HG02870 (cell line): Measurements from ENCODE around the gene SMIM15.
"Not testable (repeated sequence)": the region's sequence is repeated elsewhere in the genome, so short reads cannot be mapped to it uniquely, and the experiment has no call there.

Experiments
- ATAC-seq: cut with Tn5 transposase; IDR thresholded peaks from one replicate; pipeline ENCODE4 v1.9.1; 2021; ENCODE audit warnings: mild to moderate bottlenecking, moderate library complexity; ENCODE audit not compliant: unreplicated experiment

The SMIM15 gene, protein sequence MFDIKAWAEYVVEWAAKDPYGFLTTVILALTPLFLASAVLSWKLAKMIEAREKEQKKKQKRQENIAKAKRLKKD

DNA sequence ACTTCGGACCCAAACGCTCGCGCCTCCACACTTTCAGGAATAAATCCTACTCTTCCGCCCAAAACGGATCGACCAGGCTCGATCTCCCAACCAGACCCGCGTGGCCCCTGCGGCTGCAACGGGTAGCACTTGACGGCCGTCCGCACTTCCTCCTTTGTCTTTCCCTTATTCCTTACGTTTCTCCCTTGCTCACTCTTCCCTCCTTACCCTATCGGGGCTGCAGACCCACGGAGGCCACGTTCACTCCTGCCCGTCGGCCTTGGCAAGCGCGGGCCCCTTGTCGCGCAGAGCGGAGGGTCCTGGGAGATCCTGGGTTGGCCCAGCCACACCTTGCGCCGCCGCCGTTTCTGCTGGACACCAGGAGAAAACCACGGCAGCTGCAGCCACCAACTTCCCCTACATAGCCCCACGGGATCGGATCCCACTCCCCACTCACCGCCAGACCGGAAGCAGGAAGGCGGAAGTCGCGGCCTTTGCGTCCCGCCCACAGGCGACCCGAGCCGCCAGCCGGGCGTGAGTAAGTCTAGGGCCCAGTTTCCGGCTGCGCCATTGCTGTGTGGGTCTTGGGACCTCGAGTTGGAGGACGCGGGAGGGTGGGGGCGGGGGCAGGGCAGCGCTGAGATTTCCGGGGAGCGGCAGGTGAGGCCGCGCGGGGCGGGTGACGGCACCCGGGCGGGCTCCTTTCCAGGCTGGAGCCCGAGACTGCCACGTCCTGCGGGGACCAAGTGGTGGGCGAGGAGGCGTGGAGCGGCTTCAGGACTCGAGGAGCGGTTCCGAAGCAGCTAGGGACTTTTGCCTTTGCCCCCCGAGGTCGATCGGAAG lies at the start of gene SMIM15:
SMIM15 (minus strand) TSS at position 459 of the 822 bp plus-strand sequence. CDS start 2,297 bp downstream, outside the sequence.
- ATAC-seq = peak; percentile 97

DNA sequence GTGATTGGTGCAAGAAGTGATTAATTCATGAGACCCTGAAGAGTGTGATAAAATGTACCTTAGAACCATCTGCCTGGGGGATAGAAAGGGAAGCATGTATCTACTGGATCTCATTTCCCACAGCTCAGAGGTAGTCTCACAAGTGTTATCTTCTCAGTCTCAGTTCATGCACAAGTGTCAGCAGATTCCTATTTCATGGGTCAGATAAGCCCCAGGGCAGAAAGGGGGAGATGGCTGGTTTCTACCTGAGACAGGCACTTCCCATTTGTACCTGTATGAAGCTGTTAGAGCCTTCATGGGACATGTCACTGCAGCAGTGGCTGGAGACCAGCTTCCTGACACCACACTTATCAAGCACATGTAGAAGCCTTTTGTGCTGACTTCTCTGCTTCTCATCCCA lies 45.6 kb upstream of the SMIM15 start:
- ATAC-seq = no peak

DNA sequence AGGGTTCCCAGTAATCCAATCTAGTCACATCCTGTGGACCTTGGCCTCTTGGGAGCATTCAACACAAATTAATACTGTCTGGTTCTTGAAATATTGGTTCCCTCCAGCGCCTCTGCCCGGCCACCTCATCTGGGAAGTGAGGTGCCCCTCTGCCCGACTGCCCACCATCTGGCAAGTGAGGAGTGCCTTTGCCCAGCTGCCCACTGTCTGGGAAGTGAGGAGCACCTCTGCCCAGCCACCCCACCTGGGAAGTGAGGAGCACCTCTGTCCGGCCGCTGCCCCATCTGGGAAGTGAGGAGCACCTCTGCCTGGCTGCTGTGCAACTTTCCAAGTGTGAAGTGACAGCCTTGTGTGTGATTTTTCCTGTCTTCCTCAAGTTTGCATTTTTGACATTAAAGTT lies 42.7 kb upstream of the SMIM15 start:
- no peak for ATAC-seq

DNA sequence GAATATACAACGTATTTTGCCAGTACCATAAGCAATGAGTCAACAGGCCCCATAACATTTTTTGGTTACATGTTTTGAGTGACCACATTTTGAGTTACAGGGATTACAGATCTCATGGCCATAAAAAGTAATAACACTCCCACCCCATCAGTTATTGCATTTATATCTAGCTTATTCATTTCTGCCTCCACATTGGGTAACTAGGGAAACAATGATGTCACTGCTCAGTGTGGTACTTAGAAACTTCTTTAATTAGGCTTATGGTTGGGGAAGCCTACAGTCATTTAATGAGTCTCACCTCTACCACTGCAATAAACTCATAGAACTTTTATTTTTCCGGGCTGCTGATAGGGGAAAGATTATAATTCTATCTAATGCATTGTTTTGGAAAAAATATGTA lies 39.9 kb upstream of the SMIM15 start:
- ATAC-seq = no peak

DNA sequence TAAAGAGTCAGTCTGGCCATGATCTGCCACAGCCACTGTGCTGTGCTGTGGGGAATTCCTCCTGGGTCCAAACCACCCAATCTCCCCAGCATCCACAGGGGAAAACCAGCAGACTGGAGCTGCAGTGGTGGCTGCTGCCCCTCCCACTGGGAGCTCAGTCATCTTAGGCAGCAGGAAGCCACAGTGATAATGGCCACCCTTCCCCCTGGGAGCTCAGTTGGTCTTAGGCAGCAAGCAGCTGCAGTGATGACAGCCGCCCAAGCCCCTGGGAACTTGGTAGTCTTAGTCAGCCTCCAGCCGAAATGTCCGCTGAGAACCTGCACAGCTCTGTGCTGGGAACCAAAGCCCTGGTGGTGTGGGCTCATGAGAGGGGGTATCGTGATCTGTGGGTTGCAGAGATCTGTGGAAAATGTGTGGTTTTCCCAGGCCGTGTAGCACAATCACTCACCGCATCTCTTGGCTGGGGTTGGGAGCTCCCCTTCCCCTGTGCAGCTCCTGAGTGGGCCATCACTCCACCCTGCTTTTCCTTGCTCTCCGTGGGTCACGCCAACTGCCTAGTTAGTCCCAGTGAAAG lies 38.4 kb upstream of the SMIM15 start:
- ATAC-seq = peak; percentile 52

DNA sequence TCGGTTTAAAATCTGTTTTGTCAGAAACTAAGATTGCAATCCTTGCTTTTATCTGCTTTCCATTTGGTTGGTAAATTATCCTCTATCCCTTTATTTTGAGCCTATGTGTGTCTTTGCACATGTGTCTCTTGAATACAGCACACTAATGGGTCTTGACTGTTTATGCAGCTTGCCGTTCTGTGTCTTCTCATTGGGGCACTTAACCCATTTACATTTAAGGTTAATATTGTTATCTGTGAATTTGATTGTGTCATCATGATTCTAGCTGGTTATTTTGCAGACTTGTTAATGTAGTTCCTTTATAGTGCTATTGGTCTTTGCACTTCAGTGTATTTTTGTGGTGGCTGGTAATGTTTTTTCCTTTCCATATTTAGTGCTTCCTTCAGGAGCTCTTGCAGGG lies 36.3 kb upstream of the SMIM15 start:
- ATAC-seq = no peak

DNA sequence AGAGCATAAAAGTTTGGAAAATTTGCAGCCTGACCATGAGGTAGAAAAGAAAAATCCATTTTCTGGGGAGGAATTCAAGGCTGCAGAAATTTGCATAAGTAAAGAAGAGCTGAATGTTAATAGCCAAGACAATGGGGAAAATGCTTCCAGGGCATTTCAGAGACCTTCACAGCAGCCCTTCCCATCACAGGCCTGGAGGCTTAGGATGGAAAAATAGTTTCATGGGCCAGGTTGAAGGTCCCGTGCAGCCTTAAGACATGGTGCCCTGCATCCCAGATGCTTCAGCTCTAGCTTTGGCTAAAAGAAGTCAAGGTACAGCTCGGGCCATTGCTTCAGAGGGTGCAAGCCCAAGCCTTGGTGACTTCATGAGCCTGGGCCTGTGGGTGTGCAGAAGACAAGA lies 25.6 kb upstream of the SMIM15 start:
- not testable (repeated sequence) for ATAC-seq

DNA sequence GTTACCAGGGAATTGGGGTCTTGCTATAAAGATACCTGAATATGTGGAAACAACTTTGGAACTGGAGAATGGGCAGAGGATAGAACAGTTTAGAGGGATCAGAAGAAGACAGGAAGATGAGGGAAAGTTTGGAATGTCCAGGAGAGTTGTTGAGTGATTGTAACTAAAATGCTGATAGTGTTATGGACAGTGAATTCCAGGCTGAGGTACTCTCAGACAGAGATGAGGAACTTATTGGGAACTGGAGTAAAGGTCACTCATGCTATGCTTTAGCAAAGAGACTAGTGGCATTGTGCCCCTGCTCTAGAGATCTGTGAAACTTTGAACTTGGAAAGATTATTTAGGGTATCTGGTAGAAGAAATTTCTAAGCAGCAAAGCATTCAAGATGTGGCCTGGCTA lies 25.1 kb upstream of the SMIM15 start:
- ATAC-seq = not testable (repeated sequence)

DNA sequence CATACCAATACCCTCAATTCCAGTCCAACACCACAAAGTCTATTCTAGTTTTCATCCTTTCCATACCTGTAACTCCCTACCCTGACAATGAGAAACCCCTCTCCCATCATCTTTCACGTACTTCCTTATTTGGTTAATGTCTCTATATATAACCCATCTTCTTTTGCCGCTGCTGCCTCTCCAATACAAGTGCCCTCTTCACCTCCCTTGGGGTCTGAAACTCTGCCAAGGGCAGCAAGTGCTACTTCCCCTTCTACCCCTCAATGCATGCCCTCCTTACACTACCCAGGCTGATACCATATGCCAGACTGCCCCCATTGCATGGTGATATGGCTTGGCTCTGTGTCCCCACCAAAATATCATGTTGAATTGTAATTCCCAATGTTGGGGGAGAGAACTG lies 24.4 kb upstream of the SMIM15 start:
- ATAC-seq = no peak

DNA sequence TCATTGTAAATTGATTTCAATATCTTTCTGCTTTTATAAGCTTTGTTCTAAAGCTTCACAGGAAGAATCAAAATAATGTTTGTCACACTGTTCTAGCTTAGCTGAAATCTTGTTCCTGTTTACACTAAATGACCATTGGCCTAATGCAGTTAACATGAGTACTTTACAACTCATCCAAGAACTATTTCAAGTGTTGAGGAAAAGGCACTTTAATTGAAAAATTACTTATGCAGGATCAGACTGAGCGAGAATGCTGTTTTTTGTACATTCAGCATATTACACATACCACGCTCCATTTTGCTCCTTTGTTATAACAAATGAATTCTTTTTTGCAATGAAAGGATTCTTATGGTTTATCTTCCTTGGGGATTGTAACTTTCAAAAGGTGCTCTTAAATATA lies 22.4 kb upstream of the SMIM15 start:
- no peak for ATAC-seq

DNA sequence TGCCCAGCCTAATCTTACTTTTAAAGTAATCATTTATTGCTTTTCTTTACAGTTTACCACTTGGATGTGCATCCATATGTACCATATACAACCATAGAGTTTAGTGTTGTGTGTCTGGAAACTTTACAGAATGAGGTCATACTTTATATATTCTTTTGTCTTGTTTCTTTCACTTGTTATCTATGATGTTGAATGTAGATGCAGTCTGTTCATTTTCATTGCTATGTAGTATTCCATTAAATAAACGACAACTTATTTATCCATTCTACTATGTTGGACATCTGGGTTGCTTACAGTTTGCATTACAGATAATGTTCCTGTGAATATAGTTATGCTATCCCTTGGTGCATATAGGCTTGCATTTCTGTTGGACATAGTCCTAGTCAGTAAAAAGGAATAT lies 21.3 kb upstream of the SMIM15 start:
- ATAC-seq = no peak

DNA sequence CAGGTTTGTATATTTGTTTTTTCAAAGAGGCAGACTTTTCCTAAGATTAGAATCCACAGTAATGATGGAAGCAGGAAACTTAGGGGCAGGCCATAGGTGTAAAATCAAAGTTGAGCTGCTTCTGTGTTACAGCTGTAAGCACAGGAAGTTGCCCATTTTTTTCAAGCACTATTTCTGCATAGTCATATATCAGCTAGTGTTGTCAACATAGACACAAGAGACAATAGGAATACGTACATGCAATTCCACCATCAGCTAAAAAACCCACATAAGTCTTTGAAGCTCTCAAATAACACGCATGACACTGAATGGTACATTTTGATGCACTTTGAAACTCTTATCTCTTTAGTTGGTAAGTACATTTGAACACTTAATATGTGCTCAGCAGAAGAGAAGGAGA lies 20.2 kb upstream of the SMIM15 start:
- no peak for ATAC-seq

DNA sequence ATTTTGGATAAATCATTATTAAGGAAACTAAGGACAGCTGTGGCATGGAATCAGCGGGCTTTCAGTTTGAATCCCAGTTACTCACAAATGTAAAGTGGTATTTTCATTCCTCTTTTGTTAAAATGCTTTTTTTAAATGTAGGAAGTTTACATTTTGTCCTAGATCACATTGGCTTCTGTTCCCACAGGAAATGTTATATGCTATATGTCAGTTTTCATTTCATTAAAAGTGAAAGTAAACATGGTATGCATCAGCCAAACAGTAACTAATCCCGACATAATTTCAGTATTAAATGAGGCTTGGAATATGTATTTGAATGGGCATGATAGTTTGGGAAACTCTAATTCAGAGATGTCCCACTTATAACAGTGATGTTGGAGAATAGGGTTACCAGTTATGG lies 18.6 kb upstream of the SMIM15 start:
- ATAC-seq = no peak

DNA sequence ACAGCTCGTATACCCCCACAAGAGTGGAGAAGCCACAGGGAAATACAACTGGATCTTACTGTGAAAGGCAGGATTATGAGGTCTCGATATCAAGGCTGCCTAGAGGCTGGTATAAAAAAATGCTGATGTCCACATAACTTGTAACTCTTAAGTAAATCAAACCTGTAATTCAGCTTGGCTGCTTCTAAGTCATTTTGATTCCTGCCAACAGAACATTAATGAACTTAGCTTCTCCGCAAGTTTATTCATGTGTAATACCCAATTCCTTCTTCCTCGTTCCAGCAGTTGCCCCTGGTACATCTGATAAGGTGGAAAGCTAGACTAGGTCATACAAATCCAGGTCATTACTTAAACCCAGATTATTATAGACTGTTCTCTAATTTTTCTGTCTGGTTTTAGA lies 16.4 kb upstream of the SMIM15 start:
- ATAC-seq = no peak

DNA sequence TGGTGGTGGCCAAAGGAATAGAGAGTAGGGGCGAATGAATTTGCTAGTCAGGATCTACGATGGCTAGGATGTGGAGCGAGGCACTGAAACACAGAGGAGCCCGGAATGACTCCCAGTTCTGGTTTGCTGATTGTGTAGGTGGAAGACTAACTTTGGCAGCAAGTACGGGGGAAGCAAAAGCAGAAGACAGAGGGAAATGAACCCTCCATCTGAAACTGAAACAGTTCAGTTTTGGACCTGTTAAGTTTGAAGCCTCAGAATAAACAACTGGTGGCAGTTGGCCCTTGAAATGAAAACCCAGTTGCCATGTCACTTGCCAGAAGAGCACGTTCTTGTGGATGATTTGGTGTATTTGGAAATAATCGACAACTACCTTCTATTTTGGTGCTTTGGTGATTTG lies 15.4 kb upstream of the SMIM15 start:
- ATAC-seq = peak; percentile 87

DNA sequence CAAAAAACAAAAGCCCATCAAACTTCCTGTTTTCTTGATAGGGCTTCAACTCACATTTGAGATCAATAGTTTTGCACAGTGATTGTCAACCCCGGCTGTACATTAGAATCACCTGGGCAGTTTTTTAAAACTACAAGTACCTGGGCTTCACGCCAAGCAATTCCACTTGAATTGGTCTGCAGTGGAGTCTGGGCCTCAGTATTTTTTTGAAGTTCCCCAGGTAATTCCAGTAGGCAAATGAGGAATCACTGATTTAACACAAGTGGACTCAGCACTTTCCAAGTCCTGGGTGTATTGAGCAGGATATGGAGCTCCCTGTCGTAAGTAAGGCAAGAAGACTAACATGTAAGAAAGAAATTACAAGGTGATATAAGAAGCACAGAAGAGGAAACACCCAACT lies 14.8 kb upstream of the SMIM15 start:
- no peak for ATAC-seq

DNA sequence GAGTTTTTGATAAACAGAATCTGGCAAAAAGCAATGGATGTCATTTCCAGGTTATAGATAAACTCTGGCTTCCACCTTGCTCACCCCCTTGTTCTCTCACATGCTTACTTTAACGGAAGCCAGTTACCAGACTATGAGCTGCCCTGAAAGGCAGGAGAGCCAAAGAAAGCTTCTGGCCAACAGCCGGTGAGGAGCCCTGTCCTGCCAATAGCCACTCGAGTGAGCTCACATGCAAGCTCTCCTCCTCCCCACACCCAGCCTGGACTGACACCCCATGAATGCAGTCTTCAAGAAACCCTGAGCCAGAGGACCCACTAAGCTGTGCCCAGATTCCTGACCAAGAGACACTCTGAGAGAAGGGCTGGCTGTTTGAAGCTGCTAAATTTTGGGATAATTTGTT lies 14.4 kb upstream of the SMIM15 start:
- no peak for ATAC-seq

DNA sequence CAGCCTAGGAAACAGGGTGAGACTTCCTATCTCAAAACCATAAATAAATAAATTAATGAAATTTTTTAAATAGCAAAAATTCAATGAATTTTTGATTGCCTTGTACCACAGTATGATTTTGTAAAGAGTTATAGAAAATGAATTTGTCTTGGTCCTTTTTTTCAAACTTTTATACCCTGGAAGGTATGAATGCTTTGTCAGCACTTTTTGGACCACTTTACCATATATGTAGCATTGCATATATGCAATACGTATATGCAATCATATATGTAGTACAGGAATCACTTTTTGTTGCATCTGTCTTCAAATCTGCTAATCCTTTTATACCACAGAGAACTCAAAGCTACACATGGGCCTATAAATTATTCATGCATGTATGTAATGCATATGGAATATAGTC lies 9.2 kb upstream of the SMIM15 start:
- ATAC-seq = no peak

DNA sequence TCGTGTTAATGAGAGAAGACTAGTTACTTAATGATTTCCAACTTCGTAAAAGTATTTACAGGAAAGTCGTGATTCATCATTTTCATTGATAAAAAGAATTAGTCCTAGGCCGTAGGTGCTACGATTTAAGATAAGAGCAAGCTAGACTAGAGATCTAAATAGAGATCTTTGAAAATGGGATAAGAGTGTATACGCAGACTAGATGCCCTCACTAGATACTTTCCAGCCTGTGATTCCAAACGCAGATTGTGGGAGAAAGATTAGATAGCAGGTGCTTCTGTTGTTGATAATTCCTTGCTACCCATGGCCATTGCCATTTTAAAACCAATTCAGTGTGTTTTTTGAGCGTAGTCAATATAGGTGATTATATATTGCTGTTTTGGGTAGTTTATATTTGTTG lies 6.7 kb upstream of the SMIM15 start:
- ATAC-seq = no peak

DNA sequence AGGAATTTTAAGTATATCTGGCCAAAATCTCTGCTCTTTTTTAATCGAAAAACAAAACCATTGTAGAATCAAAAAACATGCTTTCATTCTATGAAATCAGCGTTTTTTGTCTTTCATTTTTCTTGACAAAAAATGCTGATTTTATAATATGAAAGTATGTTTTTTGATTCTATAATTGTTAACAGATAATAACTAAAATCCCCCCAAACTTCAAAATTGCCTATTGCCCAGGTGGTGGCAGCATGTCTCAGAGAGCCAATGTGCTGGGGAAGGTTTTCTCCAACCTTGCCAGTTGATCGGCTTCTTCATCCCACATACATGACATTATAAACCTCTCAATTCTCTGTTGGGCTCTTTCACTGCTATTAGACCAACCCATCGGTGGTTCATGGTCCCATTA lies 5.1 kb upstream of the SMIM15 start:
- no peak for ATAC-seq

DNA sequence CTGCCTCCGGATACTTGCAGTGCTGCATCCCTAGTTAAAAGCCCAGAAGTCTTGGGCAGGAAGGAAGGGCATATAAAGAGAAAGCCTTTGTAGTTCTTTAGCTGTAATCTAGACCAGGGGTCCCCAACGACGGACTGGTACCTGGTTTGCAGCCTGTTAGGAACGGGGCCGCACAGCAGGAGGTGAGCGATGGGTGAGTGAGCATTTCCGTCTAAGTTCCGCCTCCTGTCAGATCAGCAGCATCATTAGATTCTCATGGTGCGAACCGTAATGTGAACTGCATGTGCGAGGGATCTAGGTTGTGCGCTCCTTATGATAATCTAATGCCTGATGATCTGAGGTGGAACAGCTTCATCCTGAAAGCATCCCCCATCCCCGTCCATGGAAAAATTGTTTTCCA lies 1.6 kb upstream of the SMIM15 start:
- no peak for ATAC-seq

DNA sequence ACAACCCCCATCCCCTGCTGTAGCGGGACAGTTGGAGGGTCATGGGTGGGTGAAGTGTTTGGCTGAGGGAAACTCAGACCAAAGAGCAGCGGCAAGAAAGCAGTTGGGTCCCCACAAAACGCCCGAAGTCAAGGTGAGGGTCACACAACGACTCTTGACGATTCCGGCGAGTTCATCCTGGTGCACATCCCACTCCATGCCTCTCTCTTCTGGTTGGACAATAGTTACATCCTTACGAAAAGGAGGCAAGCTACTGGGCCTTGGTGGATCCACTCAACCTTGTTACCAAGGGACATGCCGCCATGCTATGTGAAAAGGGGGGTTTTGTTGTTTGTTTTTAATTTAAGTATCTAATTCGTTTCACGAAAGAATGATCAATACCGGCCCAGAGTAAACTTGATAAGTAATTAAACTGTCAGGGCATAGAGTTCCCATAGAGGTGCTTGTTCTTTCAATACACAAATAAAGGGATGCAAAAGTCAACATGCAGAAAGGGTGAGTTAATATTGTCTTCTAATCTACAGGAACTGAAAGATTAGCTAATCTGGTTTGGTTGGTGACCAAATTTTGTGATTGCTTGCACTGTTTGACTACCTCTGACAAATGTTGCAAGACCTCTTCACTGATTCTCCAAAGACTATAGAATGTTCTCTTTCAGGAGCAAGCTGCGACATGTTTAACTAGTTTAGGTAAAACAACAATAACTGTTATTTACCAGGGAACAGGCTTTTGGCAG lies 732 bp upstream of the SMIM15 start:
- ATAC-seq = no peak
